Endothelial cell of umbilical vein (primary cell): ENCODE results near the gene TMEM174.

ENCODE experiments used
- CTCF ChIP-seq, 2 donors: IDR thresholded peaks; 1 replicate in 1 of 2; 2 replicates in 1 of 2; pipeline ENCODE4 v1.5.1; 2011; ENCODE audit warnings: low read length in 2 of 2, mild to moderate bottlenecking in 2 of 2, moderate library complexity in 2 of 2, control low read depth in 1 of 2, inconsistent platforms in 1 of 2, low read depth in 1 of 2; ENCODE audit not compliant: insufficient read depth in 1 of 2; ENCODE audit errors: extremely low read depth in 1 of 2
- EZH2 ChIP-seq: IDR thresholded peaks from 2 replicates; pipeline ENCODE4 v1.6.1; 2012; ENCODE audit warnings: borderline replicate concordance, low read depth, mild to moderate bottlenecking, moderate library complexity, low read length, inconsistent platforms; ENCODE audit not compliant: severe bottlenecking
- FOS ChIP-seq: IDR thresholded peaks from 2 replicates; pipeline ENCODE4 v1.6.1; 2011; ENCODE audit warnings: mild to moderate bottlenecking, low read length, moderate library complexity, borderline replicate concordance; ENCODE audit not compliant: insufficient read depth
- GATA2 ChIP-seq: IDR thresholded peaks from 2 replicates; pipeline ENCODE4 v1.7.0; 2011; ENCODE audit warnings: low read depth, mild to moderate bottlenecking, moderate library complexity, mixed read lengths, low read length; ENCODE audit not compliant: insufficient read length, insufficient read depth
- MYC ChIP-seq: IDR thresholded peaks from one replicate; pipeline ENCODE4 v1.6.1; 2011; ENCODE audit warnings: mild to moderate bottlenecking, low read depth, low read length
- POLR2A ChIP-seq: IDR thresholded peaks from 2 replicates; pipeline ENCODE4 v1.6.1; 2012; ENCODE audit warnings: low read depth, mild to moderate bottlenecking, control low read depth, low read length
- POLR2AphosphoS5 ChIP-seq: IDR thresholded peaks from 2 replicates; pipeline ENCODE4 v1.6.1; 2012; ENCODE audit warnings: low read depth, mild to moderate bottlenecking, control low read depth, low read length, moderate library complexity; ENCODE audit not compliant: insufficient read depth
- TF ChIP-seq, protein P1 (sequence below): IDR thresholded peaks from 2 replicates; pipeline ENCODE4 v1.6.1; 2011; ENCODE audit not compliant: insufficient read depth, insufficient read length

- no peak for TF ChIP-seq CTCF (IDR thresholded peaks at IDR 0.05; ENCODE audit: extremely low read depth in 1 of 2, insufficient read depth in 1 of 2, low read depth in 1 of 2, low read length in 2 of 2)
- no peak for TF ChIP-seq POLR2A
- no peak for TF ChIP-seq POLR2AphosphoS5
- TF ChIP-seq FOS = no peak
- no peak for TF ChIP-seq GATA2
- TF ChIP-seq MYC = no peak
- no peak for TF ChIP-seq EZH2
- TF ChIP-seq, protein P1, sequence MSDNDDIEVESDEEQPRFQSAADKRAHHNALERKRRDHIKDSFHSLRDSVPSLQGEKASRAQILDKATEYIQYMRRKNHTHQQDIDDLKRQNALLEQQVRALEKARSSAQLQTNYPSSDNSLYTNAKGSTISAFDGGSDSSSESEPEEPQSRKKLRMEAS = no peak
Observed at GRCh38 chr5:73139485-73139884, 33.5 kb upstream of the TMEM174 start.
